Activated naive CD4-positive, alpha-beta T cell treated with anti-CD3 and anti-CD28 coated beads, Interleukin-2, amount 10 ng/mL, durations not matched to agents 5 hours and 36 hours (primary cell): ENCODE results near the gene OOSP3. TPM values are rescaled to one million over a fixed set of nuclear protein-coding genes. Genes with fewer than 3 reads are reported as not detected.

Experiments used
- total RNA-seq, 2 experiments: library from RNA; stranded (reverse); gene quantifications; one replicate each; pipeline ENCODE4 v1.2.3, GENCODE V29; 2021

The OOSP3 gene
- total RNA-seq = not detected

GRCh38 chr11:59878575-59878974 lies at the start of gene OOSP3:
TSS of gene OOSP3 (plus strand) at chr11:59878782. CDS start at chr11:59878809, 27 bp downstream.

GRCh38 chr11:59845399-59845798 lies 33.2 kb upstream of the OOSP3 start, which contains the start of gene CBLIF:
TSS of gene CBLIF (minus strand) at chr11:59845499. CDS start at chr11:59845453, 46 bp downstream.

GRCh38 chr11:59866397-59866796 lies 12.2 kb upstream of the OOSP3 start, which contains the start of gene TCN1:
TSS of gene TCN1 (minus strand) at chr11:59866487. CDS start at chr11:59866470, 17 bp downstream.

GRCh38 chr11:59938132-59938531 lies 59.5 kb downstream of the OOSP3 start, which contains the start of gene OOSP1:
TSS of gene OOSP1 (plus strand) at chr11:59938432. CDS start at chr11:59938455, 23 bp downstream.

Other genes with a start within 250 kb of the OOSP3 start
- 10 to 100 TPM; 43.4 to 44.8 TPM for gene PATL1, start 209.7 kb upstream of the OOSP3 start, total RNA-seq
- not detected for gene OR10V1, start 164.9 kb upstream of the OOSP3 start, total RNA-seq
- 10 to 100 TPM; 39.3 to 40.2 TPM for gene STX3, start 123.4 kb upstream of the OOSP3 start, total RNA-seq
- 10 to 100 TPM; 60.9 to 65.9 TPM for gene MRPL16, start 68.0 kb upstream of the OOSP3 start, total RNA-seq
- not detected for gene CBLIF, start 33.3 kb upstream of the OOSP3 start, total RNA-seq
- not detected for gene TCN1, start 12.3 kb upstream of the OOSP3 start, total RNA-seq
- gene OOSP1, start 59.6 kb downstream of the OOSP3 start, total RNA-seq = not detected
- gene OOSP4A, start 85.3 kb downstream of the OOSP3 start, total RNA-seq = not detected
- gene OOSP4B, start 138.4 kb downstream of the OOSP3 start, total RNA-seq = not detected
- gene OOSP2, start 161.6 kb downstream of the OOSP3 start, total RNA-seq = not detected
- gene MS4A3, start 177.9 kb downstream of the OOSP3 start, total RNA-seq = not detected
- not detected for gene MS4A2, start 209.9 kb downstream of the OOSP3 start, total RNA-seq